Keratinocyte (primary cell): ENCODE data around the gene CALHM5. TPM values are rescaled to one million over a fixed set of nuclear protein-coding genes. Genes with fewer than 3 reads are reported as not detected.

Experiments used
- DNase-seq: peaks from one replicate; pipeline ENCODE4 v3.0.0-alpha.2; 2011; ENCODE audit warnings: low read depth, missing footprints, low spot score
- FAIRE-seq: peaks from 2 replicates; lab custom pipeline; 2011; peaks lifted over from hg19 to GRCh38; lab: Jason Lieb, UNC
- H2AFZ ChIP-seq: 2 replicates; pipeline ENCODE4 v1.6.0; 2012; ENCODE audit warnings: low read length, control low read depth, inconsistent platforms; ENCODE audit not compliant: control insufficient read depth
- H3K27ac ChIP-seq: 2 replicates; pipeline ENCODE4 v1.5.1; 2011; ENCODE audit warnings: low read length; ENCODE audit not compliant: control insufficient read depth, insufficient read depth
- H3K27me3 ChIP-seq: 3 replicates; pipeline ENCODE4 v1.6.0; 2011; ENCODE audit warnings: low read length; ENCODE audit not compliant: control insufficient read depth, insufficient read depth; ENCODE audit errors: extremely low read depth
- H3K36me3 ChIP-seq, 2 experiments: 2 replicates in 1 of 2; 3 replicates in 1 of 2; pipeline ENCODE4 v1.5.1; 2011; ENCODE audit warnings: low read length in 2 of 2, mild to moderate bottlenecking in 1 of 2; ENCODE audit not compliant: control insufficient read depth in 2 of 2, insufficient read depth in 2 of 2; ENCODE audit errors: extremely low read depth in 1 of 2
- H3K4me1 ChIP-seq: 3 replicates; pipeline ENCODE4 v1.5.1; 2011; ENCODE audit warnings: low read length; ENCODE audit not compliant: control insufficient read depth, insufficient read depth; ENCODE audit errors: extremely low read depth
- H3K4me2 ChIP-seq: 3 replicates; pipeline ENCODE4 v1.6.0; 2011; ENCODE audit warnings: low read depth, low read length; ENCODE audit not compliant: control insufficient read depth, insufficient read depth; ENCODE audit errors: extremely low read depth
- H3K4me3 ChIP-seq, 3 experiments: fragments of 200-600 bp in 1 of 3; sonication (generic) in 1 of 3; 2 replicates in 2 of 3; 3 replicates in 1 of 3; pipeline ENCODE4 v1.5.1; 2011 to 2016; ENCODE audit warnings: low read length in 3 of 3, mild to moderate bottlenecking in 3 of 3, control low read depth in 2 of 3, inconsistent platforms in 1 of 3, low read depth in 1 of 3, mixed read lengths in 1 of 3, mixed run types in 1 of 3, moderate library complexity in 1 of 3; ENCODE audit not compliant: control insufficient read depth in 2 of 3, insufficient read depth in 2 of 3; ENCODE audit errors: extremely low read depth in 1 of 3
- H3K79me2 ChIP-seq: 2 replicates; pipeline ENCODE4 v1.6.0; 2012; ENCODE audit warnings: low read length; ENCODE audit not compliant: control insufficient read depth, insufficient read depth
- H3K9ac ChIP-seq: 3 replicates; pipeline ENCODE4 v1.6.0; 2011; ENCODE audit warnings: low read length; ENCODE audit not compliant: control insufficient read depth, insufficient read depth; ENCODE audit errors: extremely low read depth
- H3K9me1 ChIP-seq: 3 replicates; pipeline ENCODE4 v1.6.0; 2011; ENCODE audit warnings: low read length; ENCODE audit not compliant: control insufficient read depth, insufficient read depth; ENCODE audit errors: extremely low read depth
- H3K9me3 ChIP-seq: 2 replicates; pipeline ENCODE4 v1.5.1; 2012; ENCODE audit warnings: low read depth, low read length; ENCODE audit not compliant: control insufficient read depth
- H4K20me1 ChIP-seq: 3 replicates; pipeline ENCODE4 v1.6.0; 2011; ENCODE audit warnings: low read length; ENCODE audit not compliant: control insufficient read depth, insufficient read depth; ENCODE audit errors: extremely low read depth
- EZH2 ChIP-seq: IDR thresholded peaks from one replicate; pipeline ENCODE4 v1.6.1; 2012; ENCODE audit warnings: inconsistent platforms, mild to moderate bottlenecking, low read length, moderate library complexity
- dilution Hi-C: fragments of 300-500 bp; cut with MboI; formaldehyde crosslinking; loops from one replicate; pipeline ENCODE4 v1.7.0; 2020; ENCODE audit warnings: low sequenced_read_pairs; ENCODE audit not compliant: extremely low pct_ligation_motif_present
- polyA plus RNA-seq, 5 experiments: library from polyadenylated mRNA; depleted of rRNA in 3 of 5; stranded (reverse) in 3 of 5; stranded (forward) in 1 of 5; unstranded in 1 of 5; fragments of >200 nt; gene quantifications; 1 replicate in 1 of 5; 2 replicates in 3 of 5; 3 replicates in 1 of 5; pipeline versions ENCODE4 v1.2.1 to v1.2.3, GENCODE V29; 2011 to 2012; ENCODE audit warnings: missing spikeins in 2 of 5, low read depth in 1 of 5, low replicate concordance in 1 of 5
- TF ChIP-seq, protein P1 (sequence below), 3 experiments: IDR thresholded peaks in 1 of 3; conservative IDR thresholded peaks in 1 of 3; optimal IDR thresholded peaks in 1 of 3; 2 replicates in 2 of 3; 3 replicates in 1 of 3; pipeline versions ENCODE3 to v1.5.1; 2011; ENCODE audit warnings: low read length in 3 of 3, mild to moderate bottlenecking in 3 of 3, moderate library complexity in 2 of 3, control low read depth in 1 of 3, inconsistent platforms in 1 of 3; ENCODE audit not compliant: insufficient read depth in 2 of 3; ENCODE audit errors: extremely low read depth in 1 of 3

Gene CALHM5
- polyA plus RNA-seq, 1 donor (not counting 4 experiments of a cell fraction or from before 2014, with no cell fraction given) = 0.80 TPM

DNA sequence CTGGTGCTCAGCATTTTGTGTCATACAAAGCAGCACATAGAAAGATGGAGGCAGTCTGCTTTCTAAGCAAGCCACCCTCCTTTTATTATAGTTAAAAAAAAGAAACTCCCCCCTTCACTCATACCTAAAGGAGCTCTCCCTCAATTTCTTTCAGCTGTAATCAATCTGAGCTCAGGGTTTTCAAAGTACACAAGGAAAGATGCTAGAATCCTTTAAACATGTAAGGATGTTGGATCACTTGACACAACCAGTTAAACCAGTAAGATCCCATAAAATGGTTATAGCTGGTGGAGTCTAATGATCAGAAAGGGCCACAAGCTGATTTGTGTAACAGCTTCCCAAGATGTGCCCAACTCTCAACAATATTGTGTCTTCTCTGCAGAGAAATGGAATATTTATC, 42.0 kb downstream of the CALHM5 start, which contains the start of gene CALHM4:
CALHM4 (plus strand) TSS at position 301 of the 400 bp plus-strand sequence; CDS start at position 344, 43 bp downstream.
- Histone ChIP-seq H3K27me3 (no peaks in the 10 kb centered on the region), H3K9ac (no peak within 1 kb of the TSS), H3K4me1 (peaks cover 33% of the 10 kb centered on the region), H3K9me3 (no peaks in the 10 kb centered on the region), H3K79me2 (no peaks in the 10 kb centered on the region), H4K20me1 (no peaks in the 10 kb centered on the region), H3K36me3 (no peaks in the 10 kb centered on the region), H2AFZ (no peak within 1 kb of the TSS), H3K9me1 (no peaks in the 10 kb centered on the region), H3K4me3 (no peak within 1 kb of the TSS), H3K4me2 (no peak within 1 kb of the TSS), H3K27ac (no peak within 1 kb of the TSS)
- TF ChIP-seq EZH2 = no peak
- TF ChIP-seq, protein P1, sequence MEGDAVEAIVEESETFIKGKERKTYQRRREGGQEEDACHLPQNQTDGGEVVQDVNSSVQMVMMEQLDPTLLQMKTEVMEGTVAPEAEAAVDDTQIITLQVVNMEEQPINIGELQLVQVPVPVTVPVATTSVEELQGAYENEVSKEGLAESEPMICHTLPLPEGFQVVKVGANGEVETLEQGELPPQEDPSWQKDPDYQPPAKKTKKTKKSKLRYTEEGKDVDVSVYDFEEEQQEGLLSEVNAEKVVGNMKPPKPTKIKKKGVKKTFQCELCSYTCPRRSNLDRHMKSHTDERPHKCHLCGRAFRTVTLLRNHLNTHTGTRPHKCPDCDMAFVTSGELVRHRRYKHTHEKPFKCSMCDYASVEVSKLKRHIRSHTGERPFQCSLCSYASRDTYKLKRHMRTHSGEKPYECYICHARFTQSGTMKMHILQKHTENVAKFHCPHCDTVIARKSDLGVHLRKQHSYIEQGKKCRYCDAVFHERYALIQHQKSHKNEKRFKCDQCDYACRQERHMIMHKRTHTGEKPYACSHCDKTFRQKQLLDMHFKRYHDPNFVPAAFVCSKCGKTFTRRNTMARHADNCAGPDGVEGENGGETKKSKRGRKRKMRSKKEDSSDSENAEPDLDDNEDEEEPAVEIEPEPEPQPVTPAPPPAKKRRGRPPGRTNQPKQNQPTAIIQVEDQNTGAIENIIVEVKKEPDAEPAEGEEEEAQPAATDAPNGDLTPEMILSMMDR (optimal IDR thresholded peaks at IDR 0.05 in 1 of 3, IDR thresholded peaks at IDR 0.05 in 1 of 3, conservative IDR thresholded peaks at IDR 0.05 in 1 of 3; ENCODE audit: extremely low read depth in 1 of 3, insufficient read depth in 2 of 3, low read length in 3 of 3) = no peak
- no peak for DNase-seq
- no peak for FAIRE-seq
- dilution Hi-C loops = no loop called here

DNA sequence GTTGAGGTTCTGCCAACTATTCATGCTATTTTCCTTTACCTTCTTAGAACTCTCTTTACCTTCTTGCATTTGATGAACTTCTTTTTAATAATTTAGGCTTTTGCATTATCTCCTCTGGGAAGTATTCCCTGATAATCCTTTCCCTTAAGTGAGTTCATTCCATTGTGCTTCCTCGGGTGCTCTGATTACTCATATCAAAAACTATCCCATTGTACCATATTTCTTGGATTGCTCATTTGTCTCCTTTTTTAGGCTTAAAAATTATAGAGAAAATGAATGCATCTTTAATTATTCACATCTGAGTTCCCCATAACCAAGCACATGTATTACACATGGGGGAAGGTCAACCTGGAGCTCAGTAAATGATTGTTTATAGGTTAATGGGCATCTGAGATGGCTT, 44.6 kb downstream of the CALHM5 start:
- DNase-seq = no peak
- Histone ChIP-seq H3K27me3 (no peaks in the 10 kb centered on the region), H4K20me1 (no peaks in the 10 kb centered on the region), H3K4me3 (no peak overlapping the region), H3K79me2 (no peaks in the 10 kb centered on the region), H3K9ac (no peak overlapping the region), H3K36me3 (no peaks in the 10 kb centered on the region), H3K9me3 (no peaks in the 10 kb centered on the region), H3K9me1 (no peaks in the 10 kb centered on the region), H2AFZ (peak overlapping the region; percentile 25), H3K27ac (peak overlapping the region; percentile 44), H3K4me1 (peaks cover 44% of the 10 kb centered on the region), H3K4me2 (peak overlapping the region; percentile 61)
- peak; percentile 79 for FAIRE-seq
- dilution Hi-C loops = no loop called here
- TF ChIP-seq, protein P1 (optimal IDR thresholded peaks at IDR 0.05 in 1 of 3, IDR thresholded peaks at IDR 0.05 in 1 of 3, conservative IDR thresholded peaks at IDR 0.05 in 1 of 3; ENCODE audit: extremely low read depth in 1 of 3, insufficient read depth in 2 of 3, low read length in 3 of 3) = no peak
- TF ChIP-seq EZH2 = no peak
